Kidney epithelial cell (primary cell): Measurements from ENCODE around the gene TBC1D2. TPM values are rescaled to one million over a fixed set of nuclear protein-coding genes. Genes with fewer than 3 reads are reported as not detected.

Experiments used
- DNase-seq: peaks from one replicate; pipeline ENCODE4 v3.0.0-alpha.2; 2010; ENCODE audit warnings: low read depth
- H3K27me3 ChIP-seq: 2 replicates; pipeline ENCODE4 v1.6.0; 2011; ENCODE audit warnings: low read length; ENCODE audit not compliant: control insufficient read depth, insufficient read depth
- H3K36me3 ChIP-seq: 2 replicates; pipeline ENCODE4 v1.5.1; 2011; ENCODE audit warnings: low read length; ENCODE audit not compliant: control insufficient read depth, insufficient read depth
- H3K4me3 ChIP-seq: 2 replicates; pipeline ENCODE4 v1.5.1; 2011; ENCODE audit warnings: low read depth, mild to moderate bottlenecking, control low read depth, low read length
- CTCF ChIP-seq: IDR thresholded peaks from 2 replicates; pipeline ENCODE4 v1.5.1; 2011; ENCODE audit warnings: mild to moderate bottlenecking, moderate library complexity, low read length, control low read depth, inconsistent platforms; ENCODE audit not compliant: insufficient read depth, poor library complexity, severe bottlenecking
- total RNA-seq: library from RNA; depleted of rRNA; stranded (reverse); fragments of >200 nt; gene quantifications from 2 replicates; pipeline ENCODE4 v1.2.3, GENCODE V29; 2015

Gene TBC1D2
- 21.4 and 23.6 TPM in 2 replicates for total RNA-seq

GRCh38 chr9:98255578-98256296 is at the start of gene TBC1D2:
Gene TBC1D2, minus strand, starts transcription at chr9:98255649. Its CDS starts 108 bp downstream, at chr9:98255541.
- Histone ChIP-seq H3K36me3 (no peaks in the 10 kb centered on the region), H3K4me3 (peak within 1 kb of the TSS; percentile 96), H3K27me3 (no peaks in the 10 kb centered on the region)
- peak; percentile 18 for TF ChIP-seq CTCF
- peak; percentile 61 for DNase-seq

- no peaks in the 10 kb centered on the region for H3K36me3 ChIP-seq
- TF ChIP-seq CTCF = no peak
- H3K4me3 ChIP-seq = no peak overlapping the region
- H3K27me3 ChIP-seq = no peaks in the 10 kb centered on the region
- DNase-seq = no peak
Observed at GRCh38 chr9:98304381-98304780, 48.9 kb upstream of the TBC1D2 start.

- no peak for TF ChIP-seq CTCF
- no peak overlapping the region for H3K4me3 ChIP-seq
- no peaks in the 10 kb centered on the region for H3K36me3 ChIP-seq
- no peak for DNase-seq
- no peaks in the 10 kb centered on the region for H3K27me3 ChIP-seq
Observed at GRCh38 chr9:98303633-98304125, 48.2 kb upstream of the TBC1D2 start.

GRCh38 chr9:98302938-98303632 is 47.6 kb upstream of the TBC1D2 start:
- no peaks in the 10 kb centered on the region for H3K36me3 ChIP-seq
- no peaks in the 10 kb centered on the region for H3K27me3 ChIP-seq
- TF ChIP-seq CTCF = no peak
- no peak overlapping the region for H3K4me3 ChIP-seq
- no peak for DNase-seq

- no peak overlapping the region for H3K4me3 ChIP-seq
- no peak for TF ChIP-seq CTCF
- no peaks in the 10 kb centered on the region for H3K27me3 ChIP-seq
- DNase-seq = no peak
- H3K36me3 ChIP-seq = no peaks in the 10 kb centered on the region
Observed at GRCh38 chr9:98302150-98302549, 46.7 kb upstream of the TBC1D2 start.

GRCh38 chr9:98300611-98301010 is 45.2 kb upstream of the TBC1D2 start:
- Histone ChIP-seq H3K36me3 (no peaks in the 10 kb centered on the region), H3K27me3 (no peaks in the 10 kb centered on the region), H3K4me3 (no peak overlapping the region)
- DNase-seq = no peak
- no peak for TF ChIP-seq CTCF
